ENCODE data around the gene CASP8AP2. TPM values are rescaled to one million over a fixed set of nuclear protein-coding genes. Genes with fewer than 3 reads are reported as not detected.

CASP8AP2 gene
- total RNA-seq, 1 donor from 2014 or later, result 12.1 TPM

DNA sequence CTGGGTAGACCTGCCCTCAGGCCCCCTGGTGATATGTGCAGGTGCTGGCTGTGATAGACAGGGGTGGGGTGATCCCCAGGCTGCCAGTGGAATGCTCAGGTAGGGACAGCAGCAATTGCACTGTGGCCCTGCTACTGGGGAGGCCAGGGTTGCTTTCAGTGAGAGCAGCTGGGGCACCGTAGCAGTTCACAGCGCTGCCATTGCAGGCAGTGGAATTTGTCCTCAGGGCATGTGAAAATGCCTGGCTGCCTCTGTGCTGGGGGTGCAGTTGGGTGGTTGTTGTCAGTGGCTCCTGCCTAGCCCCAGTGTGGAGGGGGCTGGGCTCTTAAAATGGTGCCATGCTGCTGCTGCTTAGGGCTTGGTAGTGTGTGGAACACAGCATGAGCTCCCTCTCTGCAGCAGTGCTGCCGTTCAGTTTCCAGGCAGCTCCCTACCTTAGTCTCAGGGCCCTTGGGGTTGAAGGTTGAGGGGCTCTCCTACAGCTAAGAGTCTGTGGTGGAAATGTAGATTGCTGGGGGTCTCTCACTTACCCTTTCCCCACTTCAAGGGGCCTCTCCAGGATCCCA lies 88.2 kb downstream of the CASP8AP2 start:
- Histone ChIP-seq H3K4me2 (ENCODE audit: low read length) (no peak overlapping the region), H3K27ac (ENCODE audit: low read depth, low read length) (no peak overlapping the region), H3K79me2 (ENCODE audit: insufficient read depth, low read length) (no peaks in the 10 kb centered on the region), H3K4me3 (ENCODE audit: insufficient read depth, low read depth, low read length) (no peak overlapping the region), H3K27me3 (ENCODE audit: insufficient read depth, low read length) (no peaks in the 10 kb centered on the region), H3K4me1 (ENCODE audit: insufficient read depth, low read length) (no peaks in the 10 kb centered on the region), H3K36me3 (ENCODE audit: insufficient read depth, low read length) (no peaks in the 10 kb centered on the region), H2AFZ (ENCODE audit: low read depth, low read length) (no peak overlapping the region), H3K9me3 (ENCODE audit: insufficient read depth, low read depth, low read length) (no peaks in the 10 kb centered on the region), H3K9ac (ENCODE audit: low read length) (no peak overlapping the region), H4K20me1 (ENCODE audit: insufficient read depth, low read length) (no peaks in the 10 kb centered on the region)
- no peaks in the 10 kb centered on the region for H3K27me3 Mint-ChIP-seq (ENCODE audit: low read depth, unreplicated experiment)
- no peak overlapping the region for H3K4me3 Mint-ChIP-seq (ENCODE audit: unreplicated experiment)
- DNase-seq (ENCODE audit: low read depth) (no peak), FAIRE-seq (no peak)
- peaks cover 10% of the 10 kb centered on the region for H3K9me3 Mint-ChIP-seq (ENCODE audit: unreplicated experiment)
- TF ChIP-seq, protein P1, sequence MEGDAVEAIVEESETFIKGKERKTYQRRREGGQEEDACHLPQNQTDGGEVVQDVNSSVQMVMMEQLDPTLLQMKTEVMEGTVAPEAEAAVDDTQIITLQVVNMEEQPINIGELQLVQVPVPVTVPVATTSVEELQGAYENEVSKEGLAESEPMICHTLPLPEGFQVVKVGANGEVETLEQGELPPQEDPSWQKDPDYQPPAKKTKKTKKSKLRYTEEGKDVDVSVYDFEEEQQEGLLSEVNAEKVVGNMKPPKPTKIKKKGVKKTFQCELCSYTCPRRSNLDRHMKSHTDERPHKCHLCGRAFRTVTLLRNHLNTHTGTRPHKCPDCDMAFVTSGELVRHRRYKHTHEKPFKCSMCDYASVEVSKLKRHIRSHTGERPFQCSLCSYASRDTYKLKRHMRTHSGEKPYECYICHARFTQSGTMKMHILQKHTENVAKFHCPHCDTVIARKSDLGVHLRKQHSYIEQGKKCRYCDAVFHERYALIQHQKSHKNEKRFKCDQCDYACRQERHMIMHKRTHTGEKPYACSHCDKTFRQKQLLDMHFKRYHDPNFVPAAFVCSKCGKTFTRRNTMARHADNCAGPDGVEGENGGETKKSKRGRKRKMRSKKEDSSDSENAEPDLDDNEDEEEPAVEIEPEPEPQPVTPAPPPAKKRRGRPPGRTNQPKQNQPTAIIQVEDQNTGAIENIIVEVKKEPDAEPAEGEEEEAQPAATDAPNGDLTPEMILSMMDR (IDR thresholded peaks at IDR 0.05; ENCODE audit: insufficient read depth, low read depth, low read length), result no peak
- no peak for TF ChIP-seq EZH2 (IDR thresholded peaks at IDR 0.05; ENCODE audit: insufficient read depth, low read length)
- no peak overlapping the region for H3K27ac Mint-ChIP-seq (ENCODE audit: unreplicated experiment)
- no peaks in the 10 kb centered on the region for H3K4me1 Mint-ChIP-seq (ENCODE audit: low read depth, unreplicated experiment)
- peaks cover 2% of the 10 kb centered on the region for H3K36me3 Mint-ChIP-seq (ENCODE audit: low read depth, unreplicated experiment)

Other genes starting within 250 kb of the CASP8AP2 start
- 33.7 and 39.2 TPM in 2 replicates for gene LYRM2, start 191.1 kb upstream of the CASP8AP2 start, total RNA-seq
- gene MDN1, start 10.1 kb upstream of the CASP8AP2 start, total RNA-seq, result 34.8 and 35.7 TPM in 2 replicates
- not detected in 2 replicates for gene GJA10, start 64.6 kb downstream of the CASP8AP2 start, total RNA-seq